Activated CD8-positive, alpha-beta T cell treated with anti-CD3 and anti-CD28 coated beads, Interleukin-2, amount 10 ng/mL, durations not matched to agents 7 days and 5 days (primary cell): ENCODE measurements around the gene MLST8. TPM values are rescaled to one million over a fixed set of nuclear protein-coding genes. Genes with fewer than 3 reads are reported as not detected.
"Not testable (repeated sequence)": the region's sequence is repeated elsewhere in the genome, so short reads cannot be mapped to it uniquely, and the experiment has no call there.

ENCODE experiments used
- ATAC-seq: fragments of 150-1000 bp; cut with Tn5 transposase; one replicate; pipeline ENCODE4 v1.10.0; 2021; ENCODE audit warnings: moderate library complexity
- CTCF ChIA-PET: fragments of 350-600 bp; sonication (Branson Sonifier 250); formaldehyde crosslinking; loops from one replicate; lab custom pipeline; 2021; ENCODE audit warnings: antibody characterized with exemption; lab: Charles Lee
- POLR2A ChIA-PET: fragments of 350-600 bp; sonication (Branson Sonifier 250); formaldehyde crosslinking; loops from one replicate; lab custom pipeline; 2021; ENCODE audit warnings: antibody characterized with exemption; lab: Charles Lee
- DNase-seq: peaks from one replicate; pipeline ENCODE4 v3.0.0-alpha.2; 2020
- H3K27ac Mint-ChIP-seq: one replicate; pipeline ENCODE4 v1.8.0; 2021; ENCODE audit warnings: mild to moderate bottlenecking, mixed read lengths
- H3K27me3 Mint-ChIP-seq: one replicate; pipeline ENCODE4 v1.8.0; 2021; ENCODE audit warnings: low read depth, mixed read lengths
- H3K36me3 Mint-ChIP-seq: one replicate; pipeline ENCODE4 v1.8.0; 2021; ENCODE audit warnings: low read depth, mixed read lengths
- H3K4me1 Mint-ChIP-seq: one replicate; pipeline ENCODE4 v1.8.0; 2021; ENCODE audit warnings: low read depth, mixed read lengths
- H3K4me3 Mint-ChIP-seq: one replicate; pipeline ENCODE4 v1.8.0; 2021; ENCODE audit warnings: mild to moderate bottlenecking, mixed read lengths
- H3K9me3 Mint-ChIP-seq: one replicate; pipeline ENCODE4 v1.8.0; 2022; ENCODE audit warnings: mixed read lengths; ENCODE audit not compliant: insufficient read depth
- total RNA-seq, 2 experiments: library from RNA; stranded (reverse); gene quantifications; one replicate each; pipeline ENCODE4 v1.2.3, GENCODE V29; 2021

The MLST8 gene
- total RNA-seq, 2 experiments from 2014 or later: 34.5 to 37.8 TPM

DNA sequence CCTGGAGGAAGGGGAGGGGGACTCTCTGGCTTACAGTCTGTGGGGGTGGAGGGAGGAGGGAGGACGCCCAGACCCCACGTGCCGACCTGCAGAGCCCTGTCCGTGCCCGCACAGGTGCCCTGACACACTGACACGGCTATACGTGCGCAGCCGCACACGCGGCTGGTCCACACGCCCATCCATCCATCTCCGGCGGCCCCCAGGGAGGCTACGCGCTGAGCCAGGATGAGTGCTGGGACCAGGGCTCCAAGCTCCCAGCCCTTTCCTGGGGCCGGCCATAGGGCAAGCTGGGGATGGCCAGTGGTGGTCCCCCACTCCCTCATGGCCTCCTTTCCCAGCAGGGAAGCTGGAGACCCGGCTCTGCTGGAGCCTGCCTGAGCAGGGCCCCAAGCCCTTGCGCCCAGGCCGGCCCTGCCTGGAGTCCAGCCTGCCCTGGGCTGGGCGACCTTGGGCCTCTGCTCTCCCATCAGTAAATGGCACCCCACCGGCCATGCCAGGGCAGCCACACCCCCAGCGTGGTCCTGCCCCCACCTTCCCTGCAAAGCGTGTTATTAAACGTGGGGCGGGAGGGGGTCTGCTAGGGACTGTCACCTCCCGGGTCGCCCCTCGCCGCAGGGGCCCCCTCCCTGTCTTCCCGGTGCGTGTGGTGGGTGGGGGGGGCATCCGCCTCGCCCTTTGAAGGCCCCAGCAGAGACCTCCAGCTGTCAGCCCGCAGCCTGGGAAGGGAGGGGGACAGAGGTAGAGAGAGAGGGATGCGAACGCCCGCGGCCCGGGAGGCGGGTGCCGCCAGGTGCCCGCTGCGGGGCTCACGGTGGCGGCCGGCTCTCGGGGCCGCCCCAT is 9.7 kb upstream of the MLST8 start:
- Mint-ChIP-seq H3K4me3 (no peak overlapping the region), H3K27ac (no peak overlapping the region), H3K36me3 (no peaks in the 10 kb centered on the region), H3K4me1 (peaks cover 3% of the 10 kb centered on the region), H3K9me3 (no peaks in the 10 kb centered on the region), H3K27me3 (peaks cover 43% of the 10 kb centered on the region)
- peak; percentile 4 for ATAC-seq
- POLR2A ChIA-PET: interaction anchor here (0.6 to 1.0 kb wide), 4 partner anchors 56 to 511 kb away, joined by 3 to 5 read pairs (median 3); partner anchors contain the start of gene ECI1
- DNase-seq: no peak
- CTCF ChIA-PET: interaction anchor here (0.7 to 2.7 kb wide), 11 partner anchors 8 to 305 kb away, joined by 3 to 20 read pairs (median 4); partner anchors contain the start of genes CCNF, ECI1, PGP and TRAF7

DNA sequence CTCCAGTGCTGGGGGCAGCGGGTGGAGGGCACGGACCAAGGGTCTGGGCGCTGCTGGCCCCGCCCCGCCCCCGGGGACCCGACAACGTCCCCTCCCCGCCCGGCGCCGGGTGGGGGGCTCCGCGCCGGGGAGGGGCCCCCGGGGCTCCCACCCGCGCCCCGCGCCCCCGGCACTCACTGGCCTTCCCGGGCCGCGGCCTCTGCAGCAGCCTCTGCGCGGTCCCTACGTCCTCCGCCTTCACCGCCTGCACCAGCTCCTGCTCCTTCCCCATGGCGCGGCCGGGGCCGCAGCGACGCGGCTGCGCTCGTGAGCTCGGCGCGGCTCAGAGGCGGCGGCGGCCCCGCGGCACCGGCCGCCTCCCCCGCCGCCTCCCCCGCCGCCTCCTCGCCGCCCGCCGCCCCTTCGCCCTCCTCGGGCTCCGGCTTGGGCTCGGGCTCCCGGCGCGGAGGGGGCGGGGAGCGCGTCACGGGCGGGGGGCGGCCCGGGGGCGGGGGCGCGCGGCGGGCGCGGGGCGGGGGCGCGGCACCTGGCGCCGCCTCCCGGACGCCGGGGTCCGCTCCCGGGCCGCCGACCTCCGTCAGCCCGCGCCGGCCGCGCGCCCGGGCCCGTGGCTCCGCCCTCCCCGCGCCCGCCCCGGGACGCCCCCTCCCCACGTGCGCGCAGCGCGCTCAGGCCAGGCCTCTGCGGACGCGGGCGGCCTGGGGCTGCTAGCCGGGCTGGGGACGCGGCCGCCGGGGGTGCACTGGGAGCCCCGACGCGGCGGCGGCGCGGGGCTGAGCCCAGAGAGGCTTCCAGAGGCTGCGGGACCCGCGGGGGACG is 8.9 kb upstream of the MLST8 start, which contains the start of gene CASKIN1:
CASKIN1 (minus strand) TSS at position 444 of the 819 bp plus-strand sequence; CDS start at position 271, 173 bp downstream.
- CTCF ChIA-PET: interaction anchor here (2.7 kb wide), 1 partner anchor 304 kb away, joined by 20 read pairs; no protein-coding TSS in a partner anchor
- Mint-ChIP-seq H3K27me3 (peaks cover 44% of the 10 kb centered on the region), H3K9me3 (no peaks in the 10 kb centered on the region), H3K27ac (no peak within 1 kb of the TSS), H3K4me3 (peak within 1 kb of the TSS; percentile 25), H3K4me1 (peaks cover 3% of the 10 kb centered on the region), H3K36me3 (no peaks in the 10 kb centered on the region)
- POLR2A ChIA-PET: interaction anchor here (0.8 kb wide), 1 partner anchor 42 kb away, joined by 4 read pairs; no protein-coding TSS in a partner anchor
- ATAC-seq (peak; percentile 58), DNase-seq (no peak)

DNA sequence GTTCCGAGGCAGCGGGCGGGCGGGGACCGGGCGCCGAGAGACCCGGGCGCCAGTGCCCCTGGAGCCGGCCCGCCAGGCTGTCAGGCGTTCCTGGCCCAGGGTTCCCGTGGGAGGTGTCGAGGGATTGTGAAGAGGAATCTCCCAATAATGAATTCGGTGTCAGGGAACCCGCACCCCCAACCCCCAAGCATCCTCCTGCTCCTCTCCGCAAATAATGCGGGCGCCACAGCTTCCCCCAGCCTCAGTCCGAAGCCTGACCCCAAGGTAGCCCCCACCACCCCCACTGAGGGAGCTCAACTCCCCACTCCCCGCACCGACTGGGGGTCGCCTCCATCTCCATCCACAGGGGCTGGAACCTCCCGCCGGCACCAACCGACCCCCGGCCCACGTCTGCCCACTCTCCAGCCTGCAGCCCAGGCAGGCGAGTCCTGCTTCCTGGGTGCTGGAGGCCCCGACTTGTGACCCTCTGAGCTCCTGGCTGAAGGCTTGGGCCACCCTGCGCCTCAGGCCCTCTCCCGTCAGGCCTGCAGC is 8.2 kb upstream of the MLST8 start:
- ChIA-PET POLR2A (interaction anchor here (0.8 kb wide), 1 partner anchor 43 kb away, joined by 4 read pairs; no protein-coding TSS in a partner anchor), CTCF (no interaction called here)
- Mint-ChIP-seq H3K36me3 (no peaks in the 10 kb centered on the region), H3K9me3 (no peaks in the 10 kb centered on the region), H3K27me3 (peaks cover 45% of the 10 kb centered on the region), H3K27ac (no peak overlapping the region), H3K4me3 (peak overlapping the region; percentile 25), H3K4me1 (peaks cover 3% of the 10 kb centered on the region)
- no peak for DNase-seq
- ATAC-seq: no peak

GRCh38 chr16:2197765-2198164 is 7.5 kb upstream of the MLST8 start:
- ChIA-PET POLR2A (no interaction called here), CTCF (no interaction called here)
- H3K27ac Mint-ChIP-seq: no peak overlapping the region
- ATAC-seq: no peak
- H3K4me3 Mint-ChIP-seq: no peak overlapping the region
- H3K27me3 Mint-ChIP-seq: peaks cover 49% of the 10 kb centered on the region
- H3K4me1 Mint-ChIP-seq: peaks cover 3% of the 10 kb centered on the region
- H3K36me3 Mint-ChIP-seq: no peaks in the 10 kb centered on the region
- no peak for DNase-seq
- no peaks in the 10 kb centered on the region for H3K9me3 Mint-ChIP-seq

- Mint-ChIP-seq H3K36me3 (no peaks in the 10 kb centered on the region), H3K27me3 (peaks cover 49% of the 10 kb centered on the region), H3K4me3 (no peak overlapping the region), H3K27ac (no peak overlapping the region), H3K9me3 (no peaks in the 10 kb centered on the region), H3K4me1 (peaks cover 3% of the 10 kb centered on the region)
- ChIA-PET CTCF (no interaction called here), POLR2A (no interaction called here)
- no peak for DNase-seq
- ATAC-seq: no peak
These were observed 7.0 kb upstream of the MLST8 start for GRCh38 chr16:2198283-2198682.

- no peaks in the 10 kb centered on the region for H3K9me3 Mint-ChIP-seq
- H3K36me3 Mint-ChIP-seq: no peaks in the 10 kb centered on the region
- H3K4me1 Mint-ChIP-seq: peaks cover 3% of the 10 kb centered on the region
- ATAC-seq (no peak), DNase-seq (no peak)
- ChIA-PET CTCF (no interaction called here), POLR2A (interaction anchor here (1.2 kb wide), 1 partner anchor 16 kb away, joined by 3 read pairs; the partner anchor contains the start of gene PGP)
- H3K4me3 Mint-ChIP-seq: no peak overlapping the region
- no peak overlapping the region for H3K27ac Mint-ChIP-seq
- H3K27me3 Mint-ChIP-seq: peaks cover 48% of the 10 kb centered on the region
These were observed 6.2 kb upstream of the MLST8 start for GRCh38 chr16:2199095-2199494.

- Mint-ChIP-seq H3K9me3 (no peaks in the 10 kb centered on the region), H3K4me1 (peaks cover 7% of the 10 kb centered on the region), H3K36me3 (no peaks in the 10 kb centered on the region), H3K27ac (no peak overlapping the region), H3K4me3 (no peak overlapping the region), H3K27me3 (peaks cover 42% of the 10 kb centered on the region)
- DNase-seq: no peak
- ChIA-PET CTCF (no interaction called here), POLR2A (interaction anchor here (1.2 kb wide), 1 partner anchor 15 kb away, joined by 3 read pairs; the partner anchor contains the start of gene PGP)
- no peak for ATAC-seq
These were observed 5.6 kb upstream of the MLST8 start for GRCh38 chr16:2199621-2200139.

DNA sequence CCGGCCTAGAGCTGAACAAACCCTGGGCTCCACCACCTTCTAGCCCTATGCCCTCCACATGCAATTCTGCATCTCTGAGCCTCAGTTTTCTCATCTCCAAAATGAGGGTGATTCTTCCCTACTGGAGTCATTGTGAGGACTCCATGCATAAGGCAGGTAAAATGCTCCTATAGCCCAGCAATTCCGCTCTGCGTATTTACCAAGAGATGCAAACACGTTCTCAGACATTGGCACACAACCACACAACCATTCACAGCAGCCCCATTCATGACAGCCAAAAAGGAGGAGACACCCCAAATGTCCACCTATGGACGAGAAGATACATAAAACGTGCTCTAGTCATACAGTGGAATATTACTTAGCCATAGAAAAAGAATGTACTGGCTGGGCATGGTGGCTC is 4.9 kb upstream of the MLST8 start:
- POLR2A ChIA-PET: interaction anchor here (1.2 kb wide), 1 partner anchor 14 kb away, joined by 3 read pairs; the partner anchor contains the start of gene PGP
- Mint-ChIP-seq H3K27me3 (peaks cover 37% of the 10 kb centered on the region), H3K9me3 (no peaks in the 10 kb centered on the region), H3K4me1 (peaks cover 7% of the 10 kb centered on the region), H3K36me3 (no peaks in the 10 kb centered on the region), H3K4me3 (no peak overlapping the region), H3K27ac (no peak overlapping the region)
- CTCF ChIA-PET: no interaction called here
- DNase-seq (no peak), ATAC-seq (no peak)

DNA sequence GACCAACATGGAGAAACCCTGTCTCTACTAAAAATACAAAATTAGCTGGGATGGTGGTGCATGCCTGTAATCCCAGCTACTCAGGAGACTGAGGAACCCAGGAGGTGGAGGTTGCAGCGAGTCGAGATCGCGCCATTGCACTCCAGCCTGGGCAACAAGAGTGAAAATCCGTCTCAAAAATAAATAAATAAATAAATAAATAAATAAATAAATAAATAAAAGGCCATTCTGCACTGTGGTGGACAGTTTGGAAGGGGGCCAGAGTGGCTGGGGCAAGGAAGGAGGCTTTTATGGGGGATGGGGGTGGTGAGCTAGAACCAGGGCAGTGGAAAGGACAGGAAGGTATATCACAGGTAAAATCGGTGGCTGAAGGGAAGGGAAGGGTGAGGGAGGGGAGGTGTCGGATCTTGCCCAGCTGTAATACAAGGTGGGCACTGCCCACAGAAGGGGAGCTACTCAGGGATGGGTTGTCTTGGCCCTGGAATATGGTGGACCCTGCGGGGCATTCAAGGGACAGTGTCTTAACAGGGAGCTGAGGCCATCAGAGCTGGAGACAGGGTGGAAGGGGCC is 2.0 kb upstream of the MLST8 start:
- Mint-ChIP-seq H3K27me3 (peaks cover 20% of the 10 kb centered on the region), H3K36me3 (peaks cover 15% of the 10 kb centered on the region), H3K4me3 (peak overlapping the region; percentile 2), H3K4me1 (peaks cover 24% of the 10 kb centered on the region)
- ChIA-PET CTCF (interaction anchor here (1.0 kb wide), 1 partner anchor 8 kb away, joined by 3 read pairs; no protein-coding TSS in a partner anchor), POLR2A (interaction anchor here (1.0 kb wide), 1 partner anchor 48 kb away, joined by 3 read pairs; the partner anchor contains the start of gene TRAF7)
- DNase-seq, H3K9me3 Mint-ChIP-seq, ATAC-seq, H3K27ac Mint-ChIP-seq: not testable (repeated sequence)

DNA sequence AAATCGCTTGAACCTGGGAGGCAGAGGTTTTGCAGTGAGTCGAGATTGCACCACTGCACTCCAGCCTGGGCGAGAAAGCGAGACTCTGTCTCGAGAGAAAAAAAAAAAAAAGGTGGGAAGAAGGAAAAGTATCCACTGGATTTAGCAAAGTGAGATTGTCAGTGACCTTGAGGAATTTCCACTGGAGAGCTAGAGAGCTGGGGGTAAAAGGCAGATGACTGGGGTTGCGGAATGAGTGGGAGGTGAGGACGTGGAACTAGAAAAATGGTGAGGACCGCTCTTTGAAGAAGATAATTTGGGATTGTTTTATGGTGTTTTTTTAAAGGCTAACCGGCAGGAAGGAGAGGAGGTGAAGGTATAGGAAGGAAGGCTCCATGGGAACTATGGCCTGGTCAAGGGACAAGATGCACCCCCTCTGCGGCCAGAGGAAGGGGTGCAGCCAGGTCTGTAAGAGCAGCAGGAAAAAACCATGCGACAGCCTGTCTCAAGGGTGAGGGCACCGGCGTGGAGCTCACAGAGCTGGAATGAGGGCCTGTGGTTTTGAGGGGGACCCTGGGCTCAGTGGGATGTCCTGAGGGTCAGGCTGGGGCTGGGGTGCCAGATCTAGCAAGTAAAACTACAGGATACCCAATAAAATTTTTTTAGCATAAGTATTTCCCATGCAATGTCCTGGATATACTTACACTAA is 694 bp upstream of the MLST8 start:
- H3K4me3 Mint-ChIP-seq: peak overlapping the region; percentile 78
- peaks cover 24% of the 10 kb centered on the region for H3K4me1 Mint-ChIP-seq
- H3K27ac Mint-ChIP-seq: peak overlapping the region; percentile 81
- no peaks in the 10 kb centered on the region for H3K9me3 Mint-ChIP-seq
- peaks cover 10% of the 10 kb centered on the region for H3K27me3 Mint-ChIP-seq
- DNase-seq (no peak), ATAC-seq (no peak)
- peaks cover 16% of the 10 kb centered on the region for H3K36me3 Mint-ChIP-seq
- POLR2A ChIA-PET: interaction anchor here (0.7 to 1.6 kb wide), 4 partner anchors 10 to 240 kb away, joined by 3 to 4 read pairs (median 3); partner anchors contain the start of genes ECI1, PGP and RPS2
- CTCF ChIA-PET: interaction anchor here (2.1 kb wide), 1 partner anchor 10 kb away, joined by 6 read pairs; the partner anchor contains the start of gene PGP
